HEK293T (cell line): Measurements from ENCODE around the gene SLC18A3.

Experiments used
- CTCF ChIA-PET: fragments of 350-600 bp; formaldehyde crosslinking; extraction: SDS; loops from one replicate; lab custom pipeline; 2021; ENCODE audit warnings: antibody characterized with exemption, inconsistent platforms; lab: Yijun Ruan, JAX
- POLR2A ChIA-PET: fragments of 350-600 bp; formaldehyde crosslinking; extraction: SDS; loops from one replicate; lab custom pipeline; 2020; ENCODE audit warnings: antibody characterized with exemption, inconsistent platforms; lab: Yijun Ruan, JAX
- DNase-seq: peaks from one replicate; pipeline ENCODE4 v3.0.0; 2012; ENCODE audit warnings: mixed read lengths; ENCODE audit errors: extremely low spot score
- ARNT ChIP-seq: fragments of 450-650 bp; IDR thresholded peaks from 2 replicates; pipeline ENCODE4 v1.6.1; 2017; ENCODE audit warnings: mild to moderate bottlenecking
- BHLHE40 ChIP-seq: fragments of 450-650 bp; IDR thresholded peaks from 2 replicates; pipeline ENCODE4 v1.6.1; 2016; ENCODE audit warnings: mild to moderate bottlenecking, moderate library complexity, borderline replicate concordance
- CTBP1 ChIP-seq: fragments of 450-650 bp; IDR thresholded peaks from 2 replicates; pipeline ENCODE4 v1.6.1; 2016; ENCODE audit warnings: borderline replicate concordance
- ELF4 ChIP-seq: fragments of 450-650 bp; IDR thresholded peaks from 2 replicates; pipeline ENCODE4 v1.6.1; 2017; ENCODE audit warnings: antibody characterized with exemption
- FOXA1 ChIP-seq: fragments of 450-650 bp; IDR thresholded peaks from 2 replicates; pipeline ENCODE4 v1.6.1; 2016; ENCODE audit warnings: mild to moderate bottlenecking
- FOXK2 ChIP-seq: fragments of 450-650 bp; IDR thresholded peaks from 2 replicates; pipeline ENCODE4 v1.6.1; 2016; ENCODE audit warnings: mild to moderate bottlenecking
- FOXM1 ChIP-seq: fragments of 450-650 bp; IDR thresholded peaks from 2 replicates; pipeline ENCODE4 v1.6.1; 2017; ENCODE audit warnings: mild to moderate bottlenecking, borderline replicate concordance
- HDGF ChIP-seq: fragments of 450-650 bp; IDR thresholded peaks from 2 replicates; pipeline ENCODE4 v1.6.1; 2017; ENCODE audit warnings: antibody characterized with exemption, borderline replicate concordance
- L3MBTL2 ChIP-seq: fragments of 450-650 bp; conservative IDR thresholded peaks from 2 replicates; pipeline ENCODE4 v1.6.1; 2016; ENCODE audit warnings: mild to moderate bottlenecking
- LEF1 ChIP-seq: fragments of 450-650 bp; IDR thresholded peaks from 2 replicates; pipeline ENCODE4 v1.6.1; 2017; ENCODE audit warnings: mild to moderate bottlenecking, borderline replicate concordance
- NFRKB ChIP-seq: fragments of 450-650 bp; IDR thresholded peaks from 2 replicates; pipeline ENCODE4 v1.6.1; 2016; ENCODE audit warnings: mild to moderate bottlenecking, moderate library complexity
- PKNOX1 ChIP-seq: fragments of 450-650 bp; IDR thresholded peaks from 2 replicates; pipeline ENCODE4 v1.6.1; 2016
- SP1 ChIP-seq: fragments of 450-650 bp; IDR thresholded peaks from 2 replicates; pipeline ENCODE4 v1.6.1; 2017
- SUZ12 ChIP-seq: fragments of 450-650 bp; IDR thresholded peaks from 2 replicates; pipeline ENCODE4 v1.6.1; 2016; ENCODE audit warnings: mild to moderate bottlenecking
- TARDBP ChIP-seq: fragments of 450-650 bp; IDR thresholded peaks from 2 replicates; pipeline ENCODE4 v1.6.1; 2016
- ZNF384 ChIP-seq: fragments of 450-650 bp; IDR thresholded peaks from 2 replicates; pipeline ENCODE4 v1.6.1; 2016

The SLC18A3 gene

GRCh38 chr10:49597426-49598163 lies 12.5 kb upstream of the SLC18A3 start:
- DNase-seq = no peak
- POLR2A ChIA-PET = no interaction called here
- TF ChIP-seq PKNOX1 = no peak
- no peak for TF ChIP-seq BHLHE40
- no peak for TF ChIP-seq LEF1
- CTCF ChIA-PET = no interaction called here

- POLR2A ChIA-PET = no interaction called here
- no peak for DNase-seq
- CTCF ChIA-PET = no interaction called here
Observed at GRCh38 chr10:49598164-49598856, 11.8 kb upstream of the SLC18A3 start.

GRCh38 chr10:49598986-49599385 lies 11.1 kb upstream of the SLC18A3 start:
- POLR2A ChIA-PET = no interaction called here
- CTCF ChIA-PET = no interaction called here
- no peak for TF ChIP-seq TARDBP
- no peak for DNase-seq

More at GRCh38 chr10:49598164-49598856, 11.8 kb upstream of the SLC18A3 start:
- no peak for TF ChIP-seq ELF4
- no peak for TF ChIP-seq FOXA1
- TF ChIP-seq LEF1 = no peak
- TF ChIP-seq L3MBTL2 = no peak
- no peak for TF ChIP-seq PKNOX1
- no peak for TF ChIP-seq TARDBP
- TF ChIP-seq FOXK2 = no peak
- TF ChIP-seq ZNF384 = no peak
- TF ChIP-seq HDGF = no peak
- no peak for TF ChIP-seq BHLHE40
- no peak for TF ChIP-seq SUZ12
- TF ChIP-seq FOXM1 = no peak
- TF ChIP-seq SP1 = no peak
- no peak for TF ChIP-seq ARNT
- no peak for TF ChIP-seq CTBP1
- TF ChIP-seq NFRKB = no peak

- ChIA-PET CTCF (no interaction called here), POLR2A (no interaction called here)
- no peak for DNase-seq
- no peak for TF ChIP-seq FOXM1
- TF ChIP-seq HDGF = no peak
- no peak for TF ChIP-seq LEF1
- no peak for TF ChIP-seq FOXA1
- no peak for TF ChIP-seq ELF4
- TF ChIP-seq BHLHE40 = no peak
- no peak for TF ChIP-seq ARNT
- no peak for TF ChIP-seq NFRKB
- TF ChIP-seq TARDBP = no peak
- TF ChIP-seq ZNF384 = no peak
- TF ChIP-seq L3MBTL2 = no peak
- TF ChIP-seq SUZ12 = no peak
Observed at GRCh38 chr10:49599546-49599945, 10.6 kb upstream of the SLC18A3 start.

- no peak for DNase-seq
- TF ChIP-seq HDGF (no peak), ELF4 (no peak), TARDBP (no peak), ZNF384 (no peak), FOXM1 (no peak), SP1 (no peak), CTBP1 (no peak), LEF1 (no peak), ARNT (no peak), PKNOX1 (no peak)
- ChIA-PET POLR2A (no interaction called here), CTCF (no interaction called here)
Observed at GRCh38 chr10:49600046-49600445, 10.1 kb upstream of the SLC18A3 start.

GRCh38 chr10:49600781-49601400 lies 9.2 kb upstream of the SLC18A3 start:
- TF ChIP-seq FOXA1 (no peak), TARDBP (no peak), L3MBTL2 (no peak), NFRKB (no peak), FOXM1 (no peak), ZNF384 (no peak)
- POLR2A ChIA-PET = no interaction called here
- CTCF ChIA-PET = no interaction called here
- DNase-seq = no peak
